GM12801 (cell line): Measurements from ENCODE around the gene IL4I1.

Source experiments
- TF ChIP-seq, protein P1 (sequence below): IDR thresholded peaks from one replicate; pipeline ENCODE4 v1.5.1; 2011; ENCODE audit warnings: control low read depth; ENCODE audit not compliant: insufficient read length; ENCODE audit errors: extremely low read depth

Gene IL4I1

DNA sequence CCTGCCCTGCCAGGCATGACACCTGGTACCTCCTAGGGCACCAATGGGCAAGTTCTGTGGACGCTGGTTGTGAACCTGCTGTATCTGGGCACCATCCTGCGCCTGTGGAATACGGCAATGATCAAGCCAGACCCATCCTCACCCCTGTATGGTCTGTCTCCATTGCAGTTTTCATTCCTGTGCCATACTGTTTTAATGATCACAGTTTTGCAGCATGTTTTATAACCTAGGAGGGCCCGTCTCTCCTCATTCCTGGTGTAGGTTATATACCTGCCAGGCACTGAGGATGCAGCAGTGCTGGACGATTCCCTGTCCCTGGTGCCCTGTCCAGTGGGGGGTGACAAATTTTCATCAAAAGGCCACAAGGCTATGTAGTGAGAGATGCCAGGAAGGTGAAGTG is 13.6 kb downstream of the IL4I1 start:
- TF ChIP-seq, protein P1, sequence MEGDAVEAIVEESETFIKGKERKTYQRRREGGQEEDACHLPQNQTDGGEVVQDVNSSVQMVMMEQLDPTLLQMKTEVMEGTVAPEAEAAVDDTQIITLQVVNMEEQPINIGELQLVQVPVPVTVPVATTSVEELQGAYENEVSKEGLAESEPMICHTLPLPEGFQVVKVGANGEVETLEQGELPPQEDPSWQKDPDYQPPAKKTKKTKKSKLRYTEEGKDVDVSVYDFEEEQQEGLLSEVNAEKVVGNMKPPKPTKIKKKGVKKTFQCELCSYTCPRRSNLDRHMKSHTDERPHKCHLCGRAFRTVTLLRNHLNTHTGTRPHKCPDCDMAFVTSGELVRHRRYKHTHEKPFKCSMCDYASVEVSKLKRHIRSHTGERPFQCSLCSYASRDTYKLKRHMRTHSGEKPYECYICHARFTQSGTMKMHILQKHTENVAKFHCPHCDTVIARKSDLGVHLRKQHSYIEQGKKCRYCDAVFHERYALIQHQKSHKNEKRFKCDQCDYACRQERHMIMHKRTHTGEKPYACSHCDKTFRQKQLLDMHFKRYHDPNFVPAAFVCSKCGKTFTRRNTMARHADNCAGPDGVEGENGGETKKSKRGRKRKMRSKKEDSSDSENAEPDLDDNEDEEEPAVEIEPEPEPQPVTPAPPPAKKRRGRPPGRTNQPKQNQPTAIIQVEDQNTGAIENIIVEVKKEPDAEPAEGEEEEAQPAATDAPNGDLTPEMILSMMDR = no peak

- TF ChIP-seq, protein P1 = no peak
Observed at GRCh38 chr19:49882643-49883042, 14.0 kb downstream of the IL4I1 start.

GRCh38 chr19:49881672-49882394 is 14.9 kb downstream of the IL4I1 start:
- TF ChIP-seq, protein P1 = no peak

DNA sequence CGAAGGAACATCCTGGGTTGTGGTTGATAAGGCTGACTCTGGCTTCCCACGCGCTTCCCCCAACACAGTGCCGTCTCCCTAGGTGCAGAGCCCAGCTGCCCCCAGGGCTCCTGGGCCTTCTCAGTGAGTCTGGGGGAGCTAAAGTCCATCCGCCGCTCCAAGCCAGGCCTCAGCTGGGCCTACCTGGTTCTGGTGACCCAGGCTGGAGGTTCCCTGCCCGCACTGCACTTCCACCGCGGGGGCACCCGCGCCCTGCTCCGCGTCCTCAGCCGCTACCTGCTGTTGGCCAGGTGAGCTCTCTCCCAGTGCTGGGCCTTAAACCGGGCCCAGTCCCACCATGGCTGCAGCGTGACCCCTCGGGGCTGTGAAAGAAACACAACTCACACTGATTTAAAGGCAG is 15.5 kb downstream of the IL4I1 start:
- TF ChIP-seq, protein P1 = no peak

DNA sequence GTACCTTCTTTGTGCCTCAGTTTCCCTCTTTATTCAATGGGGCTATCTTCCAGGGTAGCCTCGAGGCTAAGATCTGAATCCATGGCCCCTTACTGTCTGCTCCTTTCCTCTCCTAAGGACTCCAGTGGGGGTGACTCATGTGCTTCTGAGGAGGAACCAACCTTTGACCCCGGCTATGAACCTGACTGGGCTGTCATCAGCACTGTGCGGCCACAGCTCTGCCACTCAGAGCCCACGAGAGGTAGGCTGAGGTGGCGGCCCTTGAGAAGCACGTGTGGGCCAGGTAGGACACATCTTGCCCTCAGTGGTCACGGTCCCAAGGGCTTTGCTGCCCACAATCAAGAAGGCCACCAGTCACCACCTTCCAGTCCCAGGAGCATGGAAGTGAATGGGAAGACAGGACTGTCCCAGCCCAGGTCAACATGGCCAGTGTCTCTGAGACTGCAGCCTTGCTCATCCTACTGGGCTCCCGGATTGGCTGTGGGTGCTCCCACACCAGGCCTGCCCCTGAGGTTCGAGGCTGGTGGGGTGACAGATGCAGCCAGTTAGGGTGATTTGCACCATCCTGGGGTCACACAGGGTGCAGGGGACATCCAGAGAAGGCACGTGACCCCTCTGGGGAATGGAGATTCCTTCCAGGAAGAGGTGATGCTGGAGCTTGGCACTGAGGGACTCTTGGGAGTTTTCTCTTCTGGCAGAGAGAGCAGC is 16.4 kb downstream of the IL4I1 start:
- TF ChIP-seq, protein P1 = no peak

GRCh38 chr19:49879243-49879963 is 17.3 kb downstream of the IL4I1 start:
- TF ChIP-seq, protein P1 = no peak

GRCh38 chr19:49878744-49879070 is 18.0 kb downstream of the IL4I1 start:
- TF ChIP-seq, protein P1 = no peak
